ENCODE measurements around the gene UBTD1.

The UBTD1 gene

GRCh38 chr10:97577701-97578100 is 79.0 kb downstream of the UBTD1 start:
- no peaks in the 10 kb centered on the region for H3K36me3 Mint-ChIP-seq
- no peaks in the 10 kb centered on the region for H3K9me3 Mint-ChIP-seq
- no peaks in the 10 kb centered on the region for H3K4me1 Mint-ChIP-seq
- DNase-seq (ENCODE audit: low spot score in 2 of 2) (no peak), ATAC-seq (ENCODE audit: low read depth) (no peak)
- H3K27ac Mint-ChIP-seq, result no peak overlapping the region
- peaks cover 2% of the 10 kb centered on the region for H3K27me3 Mint-ChIP-seq
- no peak overlapping the region for H3K4me3 Mint-ChIP-seq

DNA sequence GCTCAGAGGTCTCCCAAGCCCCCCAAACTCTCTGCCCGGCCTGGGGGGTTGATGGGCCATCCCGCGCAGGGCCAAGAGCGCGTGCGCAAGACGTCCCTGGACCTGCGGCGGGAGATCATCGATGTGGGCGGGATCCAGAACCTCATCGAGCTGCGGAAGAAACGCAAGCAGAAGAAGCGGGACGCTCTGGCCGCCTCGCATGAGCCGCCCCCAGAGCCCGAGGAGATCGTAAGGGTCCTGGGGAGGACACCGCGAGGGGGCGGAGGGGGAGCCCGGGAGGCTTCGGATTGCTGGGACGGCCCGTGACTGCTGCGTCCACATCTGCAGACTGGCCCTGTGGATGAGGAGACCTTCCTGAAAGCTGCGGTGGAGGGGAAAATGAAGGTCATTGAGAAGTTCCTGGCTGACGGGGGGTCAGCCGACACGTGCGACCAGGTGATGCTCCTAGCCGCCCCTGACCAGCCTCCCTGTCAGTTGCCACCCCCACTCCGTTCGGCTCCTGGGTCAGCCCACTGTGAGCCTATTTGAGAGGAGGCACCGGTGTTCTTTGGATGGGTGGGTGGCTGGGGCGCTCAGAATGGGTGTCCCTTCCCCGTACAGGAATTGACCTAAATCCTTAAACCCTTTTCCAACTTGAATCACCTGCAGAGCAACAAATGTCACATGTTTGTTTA is 79.6 kb downstream of the UBTD1 start:
- H3K4me3 Mint-ChIP-seq, result no peak overlapping the region
- H3K9me3 Mint-ChIP-seq, result no peaks in the 10 kb centered on the region
- H3K4me1 Mint-ChIP-seq, result no peaks in the 10 kb centered on the region
- no peak overlapping the region for H3K27ac Mint-ChIP-seq
- H3K27me3 Mint-ChIP-seq, result peaks cover 2% of the 10 kb centered on the region
- H3K36me3 Mint-ChIP-seq, result no peaks in the 10 kb centered on the region
- DNase-seq (ENCODE audit: low spot score in 2 of 2), result no peak
- no peak for ATAC-seq (ENCODE audit: low read depth)

DNA sequence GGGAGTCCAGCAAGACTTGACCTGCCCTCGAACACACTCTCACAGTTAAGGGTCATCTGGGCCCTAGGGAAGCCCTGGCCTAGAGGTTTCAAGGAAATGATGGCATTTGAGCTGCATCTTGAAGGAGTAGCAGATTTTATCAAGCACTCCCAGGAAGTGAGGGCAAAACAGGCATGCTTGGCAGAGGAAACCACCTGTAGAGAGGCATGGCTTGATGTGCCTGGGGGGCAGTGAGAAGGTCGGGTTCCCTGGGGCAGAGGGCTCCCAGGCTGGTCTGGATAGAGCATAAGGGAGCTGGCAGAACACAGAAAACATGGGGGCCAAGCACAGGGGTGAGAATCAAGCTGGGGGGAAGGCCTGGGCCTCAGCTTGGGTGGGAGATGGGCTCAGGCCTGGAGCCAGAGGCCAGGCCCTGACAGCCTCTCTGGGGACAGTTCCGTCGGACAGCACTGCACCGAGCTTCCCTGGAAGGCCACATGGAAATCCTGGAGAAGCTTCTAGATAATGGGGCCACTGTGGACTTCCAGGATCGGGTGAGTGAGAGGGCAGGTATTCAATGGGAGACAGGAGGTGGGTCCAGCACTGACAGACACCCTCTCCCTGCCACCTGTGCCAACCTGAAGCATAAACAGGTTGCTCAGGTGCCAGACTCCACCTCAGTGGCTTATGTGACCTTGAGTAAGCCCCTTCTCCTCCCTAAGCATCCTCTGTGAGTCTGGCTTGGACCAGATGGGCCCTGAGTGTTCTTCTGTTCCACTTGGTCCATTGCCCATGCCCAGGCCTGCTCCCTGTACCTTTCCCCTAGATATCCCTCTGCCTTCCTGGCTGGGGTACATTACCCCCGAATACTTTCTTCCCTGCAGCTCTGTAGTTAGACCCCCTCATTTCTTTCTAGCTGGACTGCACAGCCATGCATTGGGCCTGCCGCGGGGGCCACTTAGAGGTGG is 82.0 kb downstream of the UBTD1 start:
- DNase-seq (ENCODE audit: low spot score in 2 of 2), result no peak
- no peak overlapping the region for H3K27ac Mint-ChIP-seq
- H3K4me1 Mint-ChIP-seq, result no peaks in the 10 kb centered on the region
- H3K4me3 Mint-ChIP-seq, result no peak overlapping the region
- H3K9me3 Mint-ChIP-seq, result no peaks in the 10 kb centered on the region
- H3K36me3 Mint-ChIP-seq, result no peaks in the 10 kb centered on the region
- H3K27me3 Mint-ChIP-seq, result peaks cover 2% of the 10 kb centered on the region
- no peak for ATAC-seq (ENCODE audit: low read depth)

DNA sequence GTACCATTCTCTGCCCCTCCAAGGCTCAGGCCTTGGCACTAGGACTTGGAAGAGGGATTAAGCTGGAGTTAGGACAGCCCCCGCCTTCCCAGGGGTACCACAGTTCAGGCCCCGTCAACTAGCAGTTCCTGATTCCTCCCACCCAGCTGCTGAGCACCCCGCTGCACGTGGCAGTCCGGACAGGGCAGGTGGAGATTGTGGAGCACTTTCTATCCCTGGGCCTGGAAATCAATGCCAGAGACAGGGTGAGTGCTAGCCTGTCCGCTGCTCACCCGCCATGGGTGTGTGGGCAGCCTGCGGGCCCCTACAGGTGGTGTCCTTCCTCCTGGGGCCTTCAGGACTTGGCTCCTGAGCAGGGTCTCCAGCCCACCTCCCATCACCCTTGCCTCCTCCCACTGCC is 83.4 kb downstream of the UBTD1 start:
- H3K4me1 Mint-ChIP-seq, result no peaks in the 10 kb centered on the region
- no peak for DNase-seq (ENCODE audit: low spot score in 2 of 2)
- peaks cover 2% of the 10 kb centered on the region for H3K27me3 Mint-ChIP-seq
- no peak for ATAC-seq (ENCODE audit: low read depth)
- no peak overlapping the region for H3K4me3 Mint-ChIP-seq
- H3K36me3 Mint-ChIP-seq, result no peaks in the 10 kb centered on the region
- no peaks in the 10 kb centered on the region for H3K9me3 Mint-ChIP-seq
- H3K27ac Mint-ChIP-seq, result no peak overlapping the region

GRCh38 chr10:97583476-97583875 is 84.8 kb downstream of the UBTD1 start:
- peaks cover 2% of the 10 kb centered on the region for H3K27me3 Mint-ChIP-seq
- DNase-seq (ENCODE audit: low spot score in 2 of 2) (no peak), ATAC-seq (ENCODE audit: low read depth) (no peak)
- no peaks in the 10 kb centered on the region for H3K4me1 Mint-ChIP-seq
- H3K4me3 Mint-ChIP-seq, result no peak overlapping the region
- no peaks in the 10 kb centered on the region for H3K9me3 Mint-ChIP-seq
- no peak overlapping the region for H3K27ac Mint-ChIP-seq
- no peaks in the 10 kb centered on the region for H3K36me3 Mint-ChIP-seq

GRCh38 chr10:97584060-97584797 is 85.5 kb downstream of the UBTD1 start, which contains the start of gene HOGA1:
HOGA1 (plus strand) TSS chr10:97584389; CDS start chr10:97584704, 315 bp downstream.
- no peak for ATAC-seq (ENCODE audit: low read depth)
- DNase-seq (ENCODE audit: low spot score in 2 of 2), result no peak
- no peaks in the 10 kb centered on the region for H3K36me3 Mint-ChIP-seq
- no peak within 1 kb of the TSS for H3K27ac Mint-ChIP-seq
- H3K27me3 Mint-ChIP-seq, result peaks cover 2% of the 10 kb centered on the region
- H3K9me3 Mint-ChIP-seq, result no peaks in the 10 kb centered on the region
- no peak within 1 kb of the TSS for H3K4me3 Mint-ChIP-seq
- no peaks in the 10 kb centered on the region for H3K4me1 Mint-ChIP-seq

DNA sequence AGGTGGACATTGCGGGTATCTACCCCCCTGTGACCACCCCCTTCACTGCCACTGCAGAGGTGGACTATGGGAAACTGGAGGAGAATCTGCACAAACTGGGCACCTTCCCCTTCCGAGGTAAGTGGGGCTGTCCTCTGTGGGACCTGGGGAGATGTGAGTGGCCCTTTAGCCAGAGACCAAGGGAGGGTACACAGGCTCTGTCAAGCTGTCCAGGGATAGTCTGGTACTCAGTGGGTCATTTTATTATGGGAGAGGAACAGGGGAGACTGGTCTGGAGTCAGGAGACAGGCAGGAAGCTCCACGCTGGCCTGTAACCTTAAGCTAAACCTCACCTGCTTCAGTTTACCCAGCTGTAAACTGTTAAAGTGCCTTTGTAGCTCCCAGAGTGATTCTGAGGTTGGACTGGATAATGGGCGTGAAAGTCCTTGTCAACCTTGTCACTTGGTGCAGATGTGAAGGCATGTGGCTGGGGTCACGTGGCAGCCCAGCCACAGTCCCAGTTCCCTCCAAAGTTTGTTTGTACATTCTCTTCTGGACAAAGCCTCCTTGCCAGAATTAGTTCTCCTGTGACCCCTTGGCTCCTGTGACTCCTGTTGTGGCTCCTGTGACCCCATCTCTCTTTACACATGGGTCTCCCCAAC is 86.2 kb downstream of the UBTD1 start:
- Mint-ChIP-seq H3K27ac (no peak overlapping the region), H3K27me3 (no peaks in the 10 kb centered on the region), H3K4me1 (no peaks in the 10 kb centered on the region), H3K36me3 (no peaks in the 10 kb centered on the region), H3K9me3 (no peaks in the 10 kb centered on the region), H3K4me3 (no peak overlapping the region)
- no peak for ATAC-seq (ENCODE audit: low read depth)
- no peak for DNase-seq (ENCODE audit: low spot score in 2 of 2)

DNA sequence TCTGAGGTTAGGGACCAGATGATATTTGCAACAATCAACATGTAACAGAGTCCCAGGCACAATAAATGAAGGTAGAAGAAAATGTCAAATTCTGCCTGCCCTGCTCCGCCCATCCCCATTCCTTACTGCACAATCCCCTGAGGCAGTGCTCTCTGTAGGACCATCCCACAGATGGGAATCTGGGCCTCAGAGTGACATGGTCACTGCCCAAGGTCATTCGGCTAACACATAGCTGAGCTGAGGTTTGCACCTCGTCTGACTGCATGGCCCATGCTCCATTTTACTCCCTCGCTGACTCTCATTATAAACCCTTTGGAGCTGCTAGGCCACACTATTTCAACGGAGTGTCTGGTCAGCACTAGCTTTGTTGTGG is 86.7 kb downstream of the UBTD1 start:
- Mint-ChIP-seq H3K9me3 (no peaks in the 10 kb centered on the region), H3K27me3 (no peaks in the 10 kb centered on the region), H3K4me1 (no peaks in the 10 kb centered on the region), H3K27ac (no peak overlapping the region), H3K4me3 (no peak overlapping the region), H3K36me3 (no peaks in the 10 kb centered on the region)
- no peak for DNase-seq (ENCODE audit: low spot score in 2 of 2)
- no peak for ATAC-seq (ENCODE audit: low read depth)

DNA sequence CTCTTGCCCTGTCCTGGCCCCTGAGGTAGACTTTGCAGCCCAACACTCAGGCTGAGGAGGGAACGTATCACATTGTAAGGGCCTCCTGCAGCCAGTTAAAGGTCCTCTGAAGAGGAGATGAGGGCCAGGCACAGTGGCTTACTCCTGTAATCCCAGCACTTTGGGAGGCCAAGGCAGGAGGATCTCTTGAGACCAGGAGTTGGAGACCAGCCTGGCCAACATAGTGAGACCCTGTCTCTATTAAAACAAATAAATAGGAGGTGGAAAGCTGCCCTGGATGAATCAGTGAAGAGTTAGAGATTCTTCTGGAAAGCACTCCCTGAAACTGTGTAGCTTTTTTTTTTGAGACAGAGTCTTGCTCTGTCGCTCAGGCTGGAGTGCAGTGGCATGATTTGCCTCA is 88.5 kb downstream of the UBTD1 start:
- no peak overlapping the region for H3K4me3 Mint-ChIP-seq
- no peaks in the 10 kb centered on the region for H3K27me3 Mint-ChIP-seq
- no peaks in the 10 kb centered on the region for H3K4me1 Mint-ChIP-seq
- no peaks in the 10 kb centered on the region for H3K36me3 Mint-ChIP-seq
- no peak overlapping the region for H3K27ac Mint-ChIP-seq
- DNase-seq (ENCODE audit: low spot score in 2 of 2), result no peak
- ATAC-seq (ENCODE audit: low read depth), result no peak
- H3K9me3 Mint-ChIP-seq, result no peaks in the 10 kb centered on the region

DNA sequence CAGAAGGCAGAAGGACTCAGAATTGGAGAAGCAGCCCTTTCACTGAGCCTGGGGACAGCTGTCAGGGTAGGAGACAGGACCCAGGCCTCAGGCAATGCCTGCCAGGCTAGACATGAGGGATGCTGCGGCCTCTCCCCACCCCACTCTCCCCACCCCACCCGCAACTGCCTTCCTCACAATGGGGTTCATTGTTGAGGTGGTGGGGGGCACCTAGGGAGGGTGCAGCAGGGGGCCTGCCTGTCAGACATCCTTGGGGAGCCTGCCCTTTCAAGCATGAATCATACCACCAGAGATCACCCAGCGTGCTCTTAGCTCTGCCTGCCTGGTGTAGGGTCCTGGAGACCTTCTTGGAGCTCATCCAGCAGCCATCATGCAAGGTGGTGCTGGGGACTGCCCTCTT is 90.8 kb downstream of the UBTD1 start, which contains the start of gene C10orf62:
Gene C10orf62, plus strand, starts transcription at position 243 of the 400 bp plus-strand sequence. CDS start 177 bp downstream, outside the sequence.
- H3K36me3 Mint-ChIP-seq, result no peaks in the 10 kb centered on the region
- H3K4me1 Mint-ChIP-seq, result no peaks in the 10 kb centered on the region
- H3K9me3 Mint-ChIP-seq, result no peaks in the 10 kb centered on the region
- H3K27ac Mint-ChIP-seq, result no peak within 1 kb of the TSS
- DNase-seq (ENCODE audit: low spot score in 2 of 2), result no peak
- no peak for ATAC-seq (ENCODE audit: low read depth)
- no peak within 1 kb of the TSS for H3K4me3 Mint-ChIP-seq
- no peaks in the 10 kb centered on the region for H3K27me3 Mint-ChIP-seq

GRCh38 chr10:97590082-97590747 is 91.5 kb downstream of the UBTD1 start:
- H3K27me3 Mint-ChIP-seq, result no peaks in the 10 kb centered on the region
- ATAC-seq (ENCODE audit: low read depth), result no peak
- no peak overlapping the region for H3K27ac Mint-ChIP-seq

DNA sequence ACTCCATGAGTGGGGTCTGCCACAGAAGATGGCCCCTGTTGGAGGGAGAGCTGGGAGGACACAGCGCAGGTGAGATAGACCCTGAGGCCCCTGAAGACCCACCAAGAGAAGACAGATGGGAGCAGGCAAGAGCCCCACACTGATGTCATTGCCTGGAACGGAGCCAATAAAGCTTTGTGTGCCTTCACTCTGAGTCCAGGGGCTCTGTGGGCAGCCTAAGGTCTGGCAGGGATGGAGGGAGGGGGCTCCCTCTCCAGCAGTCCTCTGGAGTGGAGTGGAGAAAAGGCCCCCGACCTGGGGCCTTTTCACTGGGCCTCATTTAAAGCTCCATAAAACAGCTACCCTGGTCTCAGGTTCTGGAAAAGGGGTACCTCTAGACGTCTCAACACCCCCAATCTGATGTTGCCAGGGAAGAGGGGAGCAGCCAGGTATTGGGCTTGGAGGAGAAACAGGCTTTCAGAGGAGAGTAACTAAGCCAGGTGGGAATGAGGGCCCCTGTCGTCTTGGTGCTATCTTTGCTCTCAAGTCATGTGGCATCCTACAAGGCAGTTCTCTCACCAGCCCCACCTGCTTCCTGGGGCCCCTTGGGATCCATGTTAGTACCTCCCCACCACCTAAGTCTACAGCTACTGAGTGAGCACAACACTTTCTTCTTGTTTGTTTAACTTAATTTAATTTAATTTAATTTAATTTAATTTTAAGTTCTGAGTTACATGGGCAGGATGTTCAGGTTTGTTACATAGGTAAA is 92.2 kb downstream of the UBTD1 start:
- no peak for ATAC-seq (ENCODE audit: low read depth)
- H3K4me3 Mint-ChIP-seq, result no peak overlapping the region
- no peaks in the 10 kb centered on the region for H3K36me3 Mint-ChIP-seq
- DNase-seq (ENCODE audit: low spot score in 2 of 2), result no peak
- H3K27me3 Mint-ChIP-seq, result no peaks in the 10 kb centered on the region
- no peak overlapping the region for H3K27ac Mint-ChIP-seq
- H3K9me3 Mint-ChIP-seq, result no peaks in the 10 kb centered on the region
- no peaks in the 10 kb centered on the region for H3K4me1 Mint-ChIP-seq

More at GRCh38 chr10:97590082-97590747, 91.5 kb downstream of the UBTD1 start:
- no peak overlapping the region for H3K4me3 Mint-ChIP-seq
- DNase-seq (ENCODE audit: low spot score in 2 of 2), result no peak
- no peaks in the 10 kb centered on the region for H3K36me3 Mint-ChIP-seq
- no peaks in the 10 kb centered on the region for H3K9me3 Mint-ChIP-seq
- H3K4me1 Mint-ChIP-seq, result no peaks in the 10 kb centered on the region

GRCh38 chr10:97593421-97593820 is 94.7 kb downstream of the UBTD1 start:
- no peak overlapping the region for H3K27ac Mint-ChIP-seq
- DNase-seq (ENCODE audit: low spot score in 2 of 2) (no peak), ATAC-seq (ENCODE audit: low read depth) (no peak)
- no peaks in the 10 kb centered on the region for H3K27me3 Mint-ChIP-seq
- H3K36me3 Mint-ChIP-seq, result no peaks in the 10 kb centered on the region
- H3K4me1 Mint-ChIP-seq, result no peaks in the 10 kb centered on the region
- H3K9me3 Mint-ChIP-seq, result no peaks in the 10 kb centered on the region
- H3K4me3 Mint-ChIP-seq, result no peak overlapping the region

Data from memory B cell (primary cell).